Spleen (tissue), 7 donors: ENCODE results near the gene RGL1.

Source experiments
- POLR2A ChIP-seq, 3 donors: fragments of 450-650 bp; IDR thresholded peaks; one replicate each; pipeline ENCODE4 v1.5.1; 2017; ENCODE audit warnings: antibody characterized with exemption in 3 of 3, mild to moderate bottlenecking in 1 of 3
- POLR2AphosphoS5 ChIP-seq, 3 donors: sonication (generic); formaldehyde crosslinking; IDR thresholded peaks; one replicate each; pipeline ENCODE4 v1.5.1; 2017; ENCODE audit warnings: antibody characterized with exemption in 3 of 3
- TF ChIP-seq, protein P1 (sequence below), 11 experiments: fragments of 200-600 bp in 7 of 11; fragments of 450-650 bp in 4 of 11; sonication (generic) in 4 of 11; IDR thresholded peaks in 8 of 11; conservative IDR thresholded peaks in 3 of 11; 1 replicate in 7 of 11; 2 replicates in 4 of 11; pipeline versions ENCODE4 v1.4.0 to v1.8.0; 2016 to 2021; ENCODE audit warnings: antibody characterized with exemption in 11 of 11, inconsistent platforms in 4 of 11, mild to moderate bottlenecking in 1 of 11
- donor health status: DM: no; HTN: no; CAD: no; lungs with moderate emphysema.
- donor health status: DM: no; HTN: no; CAD: no.
- donor health status: DM: no; HTN: no; CAD: no.

DNA sequence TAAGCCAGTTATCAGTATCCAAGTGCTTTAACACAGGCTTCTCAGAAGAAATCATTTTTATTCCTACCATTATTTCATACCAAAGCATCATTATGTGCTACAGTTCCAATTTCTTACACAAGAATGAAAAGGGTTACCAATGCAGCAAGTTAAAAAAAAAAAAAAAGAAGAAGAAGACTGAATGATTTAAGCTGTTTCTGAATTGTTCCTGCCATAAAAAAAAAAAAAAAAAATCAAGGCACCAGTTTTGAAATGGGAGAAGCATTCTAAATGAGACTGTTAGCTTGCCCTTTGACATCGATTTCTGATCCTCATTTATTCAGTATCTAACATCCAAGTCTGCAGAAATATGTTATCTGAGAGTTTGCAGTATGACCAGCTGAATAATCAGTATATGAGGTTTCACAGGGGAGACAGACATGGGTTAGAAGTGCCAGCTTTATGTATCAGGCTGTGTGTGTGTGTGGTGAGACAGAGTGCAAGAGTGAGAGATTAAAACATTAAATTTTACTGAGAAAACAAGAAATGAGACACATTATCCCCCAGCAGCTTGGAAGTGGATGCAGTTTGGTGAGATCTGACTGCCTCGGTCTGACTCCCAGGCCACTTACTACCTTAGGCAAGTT is 126.8 kb downstream of the RGL1 start:
- TF ChIP-seq, protein P1, sequence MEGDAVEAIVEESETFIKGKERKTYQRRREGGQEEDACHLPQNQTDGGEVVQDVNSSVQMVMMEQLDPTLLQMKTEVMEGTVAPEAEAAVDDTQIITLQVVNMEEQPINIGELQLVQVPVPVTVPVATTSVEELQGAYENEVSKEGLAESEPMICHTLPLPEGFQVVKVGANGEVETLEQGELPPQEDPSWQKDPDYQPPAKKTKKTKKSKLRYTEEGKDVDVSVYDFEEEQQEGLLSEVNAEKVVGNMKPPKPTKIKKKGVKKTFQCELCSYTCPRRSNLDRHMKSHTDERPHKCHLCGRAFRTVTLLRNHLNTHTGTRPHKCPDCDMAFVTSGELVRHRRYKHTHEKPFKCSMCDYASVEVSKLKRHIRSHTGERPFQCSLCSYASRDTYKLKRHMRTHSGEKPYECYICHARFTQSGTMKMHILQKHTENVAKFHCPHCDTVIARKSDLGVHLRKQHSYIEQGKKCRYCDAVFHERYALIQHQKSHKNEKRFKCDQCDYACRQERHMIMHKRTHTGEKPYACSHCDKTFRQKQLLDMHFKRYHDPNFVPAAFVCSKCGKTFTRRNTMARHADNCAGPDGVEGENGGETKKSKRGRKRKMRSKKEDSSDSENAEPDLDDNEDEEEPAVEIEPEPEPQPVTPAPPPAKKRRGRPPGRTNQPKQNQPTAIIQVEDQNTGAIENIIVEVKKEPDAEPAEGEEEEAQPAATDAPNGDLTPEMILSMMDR (IDR thresholded peaks at IDR 0.05 in 8 of 11, conservative IDR thresholded peaks at IDR 0.05 in 3 of 11) = no peak
- TF ChIP-seq POLR2A (IDR thresholded peaks at IDR 0.05) (no peak), POLR2AphosphoS5 (IDR thresholded peaks at IDR 0.05) (no peak)
